ENCODE results near the gene RAB9A.
"Not testable (repeated sequence)": the region's sequence is repeated elsewhere in the genome, so short reads cannot be mapped to it uniquely, and the experiment has no call there.

GRCh38 chrX:13679700-13680099, 9.2 kb upstream of the RAB9A start:
- TF ChIP-seq, protein P1, sequence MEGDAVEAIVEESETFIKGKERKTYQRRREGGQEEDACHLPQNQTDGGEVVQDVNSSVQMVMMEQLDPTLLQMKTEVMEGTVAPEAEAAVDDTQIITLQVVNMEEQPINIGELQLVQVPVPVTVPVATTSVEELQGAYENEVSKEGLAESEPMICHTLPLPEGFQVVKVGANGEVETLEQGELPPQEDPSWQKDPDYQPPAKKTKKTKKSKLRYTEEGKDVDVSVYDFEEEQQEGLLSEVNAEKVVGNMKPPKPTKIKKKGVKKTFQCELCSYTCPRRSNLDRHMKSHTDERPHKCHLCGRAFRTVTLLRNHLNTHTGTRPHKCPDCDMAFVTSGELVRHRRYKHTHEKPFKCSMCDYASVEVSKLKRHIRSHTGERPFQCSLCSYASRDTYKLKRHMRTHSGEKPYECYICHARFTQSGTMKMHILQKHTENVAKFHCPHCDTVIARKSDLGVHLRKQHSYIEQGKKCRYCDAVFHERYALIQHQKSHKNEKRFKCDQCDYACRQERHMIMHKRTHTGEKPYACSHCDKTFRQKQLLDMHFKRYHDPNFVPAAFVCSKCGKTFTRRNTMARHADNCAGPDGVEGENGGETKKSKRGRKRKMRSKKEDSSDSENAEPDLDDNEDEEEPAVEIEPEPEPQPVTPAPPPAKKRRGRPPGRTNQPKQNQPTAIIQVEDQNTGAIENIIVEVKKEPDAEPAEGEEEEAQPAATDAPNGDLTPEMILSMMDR (IDR thresholded peaks at IDR 0.05): not testable (repeated sequence)
- TF ChIP-seq POLR2A (IDR thresholded peaks at IDR 0.05): not testable (repeated sequence)

All from right lobe of liver (tissue), 4 donors.